A549 (cell line): ENCODE data around the gene TMEM51. TPM values are rescaled to one million over a fixed set of nuclear protein-coding genes. Genes with fewer than 3 reads are reported as not detected.

Experiments
- ATAC-seq, 2 experiments: fragments of 200-7000 bp in 1 of 2; fragments of >200 bp in 1 of 2; cut with Nextera tagmentation in 1 of 2; cut with Tn5 transposase in 1 of 2; 3 replicates each; pipeline versions ENCODE4 v1.8.0 to v1.9.1; 2018 to 2020; ENCODE audit warnings: mild to moderate bottlenecking in 1 of 2, moderate library complexity in 1 of 2
- CTCF ChIA-PET: fragments of 300-600 bp; sonication (Branson Sonifier 250); formaldehyde crosslinking; extraction: SDS; loops from one replicate; lab custom pipeline; 2021; ENCODE audit warnings: antibody characterized with exemption, inconsistent platforms; lab: Yijun Ruan, JAX
- POLR2A ChIA-PET: fragments of 350-600 bp; formaldehyde crosslinking; extraction: SDS; loops from one replicate; lab custom pipeline; 2021; ENCODE audit warnings: antibody characterized with exemption, inconsistent platforms; lab: Yijun Ruan, JAX
- DNase-seq, 2 experiments: peaks; one replicate each; pipeline versions ENCODE4 v3.0.0 to v3.0.0-alpha.2; 2011 to 2016; ENCODE audit warnings: low read depth in 1 of 2, low spot score in 1 of 2
- FAIRE-seq: peaks from 2 replicates; lab custom pipeline; 2011; peaks lifted over from hg19 to GRCh38; lab: Jason Lieb, UNC
- H3K27ac ChIP-seq, 2 experiments: fragments of >200 bp; sonication (Bioruptor Twin); formaldehyde crosslinking; 3 replicates each; pipeline ENCODE4 v1.5.1; 2016 to 2017
- H3K4me1 ChIP-seq: fragments of >200 bp; sonication (Bioruptor Twin); formaldehyde crosslinking; 3 replicates; pipeline ENCODE4 v1.6.1; 2016
- H3K4me2 ChIP-seq: fragments of >200 bp; sonication (Bioruptor Twin); formaldehyde crosslinking; 3 replicates; pipeline ENCODE4 v1.6.1; 2016
- H3K4me3 ChIP-seq: fragments of >200 bp; sonication (Bioruptor Twin); formaldehyde crosslinking; 3 replicates; pipeline ENCODE4 v1.5.1; 2016
- H3K9me3 ChIP-seq: fragments of >200 bp; sonication (Bioruptor Twin); formaldehyde crosslinking; 3 replicates; pipeline ENCODE4 v1.6.1; 2016
- CBX2 ChIP-seq: fragments of 200-600 bp; sonication (generic); IDR thresholded peaks from 2 replicates; pipeline ENCODE4 v1.6.1; 2016; ENCODE audit warnings: low read depth, mild to moderate bottlenecking, borderline replicate concordance
- CBX8 ChIP-seq: fragments of 200-600 bp; sonication (generic); IDR thresholded peaks from 2 replicates; pipeline ENCODE4 v1.6.1; 2016
- CHD2 ChIP-seq: fragments of 150-350 bp; IDR thresholded peaks from 2 replicates; pipeline ENCODE4 v1.6.1; 2014; ENCODE audit warnings: low read length; ENCODE audit not compliant: partially characterized antibody
- CHD4 ChIP-seq: fragments of 200-600 bp; sonication (generic); IDR thresholded peaks from 2 replicates; pipeline ENCODE4 v1.6.1; 2016; ENCODE audit warnings: antibody characterized with exemption, mild to moderate bottlenecking, borderline replicate concordance
- EHF ChIP-seq: fragments of 250-450 bp; sonication (Bioruptor Pico); IDR thresholded peaks from 2 replicates; pipeline ENCODE4 v1.5.0; 2020; ENCODE audit warnings: mild to moderate bottlenecking
- EHMT2 ChIP-seq: fragments of 200-600 bp; sonication (generic); IDR thresholded peaks from 2 replicates; pipeline ENCODE4 v1.6.1; 2016; ENCODE audit warnings: antibody characterized with exemption, low read depth, mild to moderate bottlenecking, moderate library complexity
- ESRRA ChIP-seq: fragments of 150-350 bp; IDR thresholded peaks from 2 replicates; pipeline ENCODE4 v1.6.1; 2014; ENCODE audit warnings: mild to moderate bottlenecking, low read length, borderline replicate concordance
- GATA3 ChIP-seq: IDR thresholded peaks from 2 replicates; pipeline ENCODE4 v1.6.1; 2012; ENCODE audit warnings: borderline replicate concordance
- HDAC2 ChIP-seq: fragments of 200-600 bp; sonication (generic); IDR thresholded peaks from 2 replicates; pipeline ENCODE4 v1.6.1; 2016
- HEYL ChIP-seq: fragments of 250-450 bp; sonication (Bioruptor Pico); IDR thresholded peaks from 2 replicates; pipeline ENCODE4 v1.8.0; 2021; ENCODE audit warnings: mild to moderate bottlenecking, moderate library complexity
- JUN ChIP-seq, 2 experiments: fragments of >200 bp; sonication (Bioruptor Twin); formaldehyde crosslinking; IDR thresholded peaks; 2 replicates in 1 of 2; 3 replicates in 1 of 2; pipeline ENCODE4 v1.6.1; 2016 to 2017
- JUNB ChIP-seq: fragments of >200 bp; sonication (Bioruptor Twin); formaldehyde crosslinking; IDR thresholded peaks from 2 replicates; pipeline ENCODE4 v1.6.1; 2016
- KDM1A ChIP-seq: fragments of 200-600 bp; sonication (generic); IDR thresholded peaks from 2 replicates; pipeline ENCODE4 v1.6.1; 2016; ENCODE audit warnings: low read depth, mild to moderate bottlenecking
- KDM5A ChIP-seq: fragments of 200-600 bp; sonication (generic); IDR thresholded peaks from 2 replicates; pipeline ENCODE4 v1.6.1; 2016; ENCODE audit warnings: antibody characterized with exemption, mild to moderate bottlenecking
- MAFK ChIP-seq: fragments of 450-650 bp; IDR thresholded peaks from 2 replicates; pipeline ENCODE4 v1.6.1; 2014; ENCODE audit not compliant: partially characterized antibody
- MYC ChIP-seq: IDR thresholded peaks from 2 replicates; pipeline ENCODE4 v1.6.1; 2012; ENCODE audit warnings: mild to moderate bottlenecking, inconsistent platforms, low read length, improper control_type of control experiment, borderline replicate concordance
- NFE2L2 ChIP-seq: fragments of 150-350 bp; conservative IDR thresholded peaks from 2 replicates; pipeline ENCODE4 v1.6.1; 2014; ENCODE audit warnings: low read length
- POLR2A ChIP-seq: IDR thresholded peaks from 2 replicates; pipeline ENCODE4 v1.6.1; 2012; ENCODE audit warnings: mild to moderate bottlenecking, low read length
- POLR2AphosphoS2 ChIP-seq: conservative IDR thresholded peaks from 2 replicates; pipeline ENCODE4 v1.6.1; 2012; ENCODE audit warnings: low read length, improper control_type of control experiment, inconsistent platforms
- RARB ChIP-seq: fragments of 250-450 bp; sonication (Bioruptor Pico); IDR thresholded peaks from 2 replicates; pipeline ENCODE4 v1.8.0; 2021; ENCODE audit warnings: mild to moderate bottlenecking, moderate library complexity
- RCOR1 ChIP-seq: fragments of 150-350 bp; IDR thresholded peaks from 2 replicates; pipeline ENCODE4 v1.6.1; 2014; ENCODE audit warnings: antibody characterized with exemption, low read length, low read depth
- SMC3 ChIP-seq: fragments of >200 bp; sonication (Bioruptor Twin); formaldehyde crosslinking; IDR thresholded peaks from 3 replicates; pipeline ENCODE4 v1.6.1; 2018; ENCODE audit warnings: inconsistent platforms
- SREBF2 ChIP-seq: fragments of 450-650 bp; IDR thresholded peaks from 2 replicates; pipeline ENCODE4 v1.6.1; 2014; ENCODE audit warnings: mild to moderate bottlenecking, moderate library complexity
- TFCP2L1 ChIP-seq: fragments of 250-450 bp; sonication (Bioruptor Pico); IDR thresholded peaks from 2 replicates; pipeline ENCODE4 v1.5.0; 2021; ENCODE audit warnings: mild to moderate bottlenecking
- ZFP36 ChIP-seq: fragments of 450-650 bp; IDR thresholded peaks from 2 replicates; pipeline ENCODE4 v1.6.1; 2014; ENCODE audit warnings: borderline replicate concordance; ENCODE audit not compliant: partially characterized antibody
- WGBS: methylation state at CpG from one replicate; pipeline ENCODE4 v1.1.6; 2017; ENCODE audit errors: missing lambda C conversion rate; 5-methylcytosine and 5-hydroxymethylcytosine counted together
- polyA plus RNA-seq, 4 experiments: library from polyadenylated mRNA; depleted of rRNA in 3 of 4; stranded (reverse); fragments of >200 nt; fragmentation: RNase III in 1 of 4; extraction: RNeasy Plus Mini Kit Qiagen cat#74134 plus additional on column Dnase treatment in 1 of 4; gene quantifications; 2 replicates in 3 of 4; 3 replicates in 1 of 4; pipeline ENCODE4 v1.2.3, GENCODE V29; 2011 to 2017
- TF ChIP-seq, protein P1 (sequence below): fragments of 250-450 bp; sonication (Bioruptor Pico); IDR thresholded peaks from 2 replicates; pipeline ENCODE4 v1.5.0; 2021; ENCODE audit warnings: mild to moderate bottlenecking, moderate library complexity, borderline replicate concordance
- TF ChIP-seq, protein P2 (sequence below): IDR thresholded peaks from 2 replicates; pipeline ENCODE4 v1.6.1; 2012
- TF ChIP-seq, protein P3 (sequence below): fragments of >200 bp; sonication (Bioruptor Twin); formaldehyde crosslinking; IDR thresholded peaks from 2 replicates; pipeline ENCODE4 v1.6.1; 2016

Gene TMEM51
- polyA plus RNA-seq, 2 of the 4 experiments (the other 2 are of a cell fraction) = 20.0 to 22.8 TPM

DNA sequence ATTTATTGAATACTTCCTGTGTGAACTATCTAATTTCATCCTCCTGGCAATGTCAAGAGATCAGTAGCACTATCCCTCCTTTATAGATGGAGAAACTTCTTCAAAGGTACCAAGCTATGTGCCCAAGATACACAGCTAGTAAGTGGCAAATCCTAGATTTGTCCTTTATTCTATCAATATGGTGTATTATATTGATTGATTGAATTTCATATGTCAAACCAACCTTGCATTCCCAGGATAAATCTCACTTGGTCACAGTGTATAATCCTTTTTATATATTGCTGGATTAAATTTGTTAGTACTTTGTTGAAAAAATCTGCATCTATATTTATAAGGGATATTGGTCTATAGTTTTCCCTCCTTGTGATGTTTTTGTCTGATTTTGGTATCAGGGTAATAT lies 48.8 kb upstream of the TMEM51 start:
- H3K27ac ChIP-seq = no peak overlapping the region

DNA sequence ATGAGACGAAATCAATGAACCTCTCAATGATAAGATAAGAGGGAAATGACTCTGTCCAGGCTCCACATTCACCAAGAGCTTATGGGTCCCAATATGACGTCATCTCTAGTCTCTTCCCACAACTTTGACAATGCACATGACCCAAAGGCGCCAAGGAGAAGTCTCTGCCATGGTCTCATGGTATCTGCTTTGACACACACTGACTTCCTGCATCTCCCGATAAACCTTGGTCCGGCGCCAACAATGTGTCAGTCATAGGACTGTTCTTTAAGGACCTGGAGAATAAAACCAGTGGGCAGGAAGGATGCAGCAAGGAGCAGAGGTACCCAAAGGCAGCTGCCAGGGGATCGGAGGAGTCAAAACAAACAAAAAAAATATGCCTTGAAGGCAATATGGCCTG lies 46.9 kb upstream of the TMEM51 start:
- POLR2A ChIA-PET = no interaction called here

More for the DNA sequence above, 48.8 kb upstream of the TMEM51 start:
- no peaks in the 10 kb centered on the region for H3K4me1 ChIP-seq
- FAIRE-seq = no peak
- H3K9me3 ChIP-seq = no peaks in the 10 kb centered on the region
- H3K4me2 ChIP-seq = no peak overlapping the region
- no peak for DNase-seq
- no peak for ATAC-seq
- CTCF ChIA-PET = interaction anchor here (1.3 to 1.4 kb wide), 2 partner anchors 24 to 35 kb away, joined by 3 to 4 read pairs; no protein-coding TSS in a partner anchor
- POLR2A ChIA-PET = no interaction called here
- TF ChIP-seq GATA3 (no peak), TFCP2L1 (no peak), ESRRA (no peak), EHF (CRISPR knock-in tag) (no peak)
- no peak overlapping the region for H3K4me3 ChIP-seq

DNA sequence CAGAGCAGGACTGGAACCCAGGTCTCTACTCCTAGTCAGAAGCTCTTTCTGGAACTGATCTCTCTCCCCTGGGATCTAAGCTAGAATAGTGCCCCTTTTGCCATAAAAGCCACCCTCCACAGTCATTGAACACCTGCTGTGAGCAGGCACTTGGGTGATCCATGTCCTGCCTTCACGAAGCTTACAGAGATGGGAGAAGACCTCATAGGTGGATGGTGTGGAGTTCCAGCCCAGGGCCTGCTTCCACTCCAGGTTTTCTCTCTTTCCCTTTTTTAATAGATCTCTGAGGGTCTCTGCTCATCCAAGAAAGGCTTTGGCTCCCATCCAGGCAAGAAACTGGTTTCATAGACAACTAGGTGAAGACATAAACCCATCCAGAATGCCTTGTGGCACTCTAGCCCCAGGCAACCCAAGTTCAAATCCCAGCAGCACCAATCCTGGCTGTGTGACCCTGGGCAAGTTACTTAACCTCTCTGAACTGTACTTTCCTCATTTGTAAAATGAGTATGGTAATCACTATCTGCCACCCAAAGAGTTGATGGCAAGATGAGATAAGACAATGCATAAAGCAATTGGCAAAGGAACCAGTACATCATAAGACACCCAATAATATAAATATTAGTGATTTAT lies 46.4 kb upstream of the TMEM51 start:
- Histone ChIP-seq H3K4me2 (no peak overlapping the region), H3K4me1 (no peaks in the 10 kb centered on the region), H3K9me3 (no peaks in the 10 kb centered on the region), H3K4me3 (no peak overlapping the region), H3K27ac (no peak overlapping the region)
- FAIRE-seq (no peak), DNase-seq (no peak), ATAC-seq (no peak; a peak in 1 of 6 replicates)
- CTCF ChIA-PET = interaction anchor here (1.0 kb wide), 1 partner anchor 60 kb away, joined by 3 read pairs; no protein-coding TSS in a partner anchor
- 50% methylated on average over 1 of the region's 1 CpG for WGBS
- POLR2A ChIA-PET = no interaction called here
- TF ChIP-seq ZFP36 (no peak), MAFK (no peak), JUNB (no peak), HEYL (CRISPR knock-in tag) (no peak), CBX2 (no peak), EHMT2 (no peak), SREBF2 (no peak), CHD4 (no peak), POLR2A (no peak), NFE2L2 (no peak), ESRRA (no peak)
- TF ChIP-seq, protein P1, sequence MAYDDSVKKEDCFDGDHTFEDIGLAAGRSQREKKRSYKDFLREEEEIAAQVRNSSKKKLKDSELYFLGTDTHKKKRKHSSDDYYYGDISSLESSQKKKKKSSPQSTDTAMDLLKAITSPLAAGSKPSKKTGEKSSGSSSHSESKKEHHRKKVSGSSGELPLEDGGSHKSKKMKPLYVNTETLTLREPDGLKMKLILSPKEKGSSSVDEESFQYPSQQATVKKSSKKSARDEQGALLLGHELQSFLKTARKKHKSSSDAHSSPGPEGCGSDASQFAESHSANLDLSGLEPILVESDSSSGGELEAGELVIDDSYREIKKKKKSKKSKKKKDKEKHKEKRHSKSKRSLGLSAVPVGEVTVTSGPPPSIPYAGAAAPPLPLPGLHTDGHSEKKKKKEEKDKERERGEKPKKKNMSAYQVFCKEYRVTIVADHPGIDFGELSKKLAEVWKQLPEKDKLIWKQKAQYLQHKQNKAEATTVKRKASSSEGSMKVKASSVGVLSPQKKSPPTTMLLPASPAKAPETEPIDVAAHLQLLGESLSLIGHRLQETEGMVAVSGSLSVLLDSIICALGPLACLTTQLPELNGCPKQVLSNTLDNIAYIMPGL (CRISPR knock-in tag) = no peak

More for the DNA sequence above, 46.9 kb upstream of the TMEM51 start:
- WGBS = 52% methylated on average over 7 of the region's 7 CpGs
- no peak for ATAC-seq
- H3K4me1 ChIP-seq = no peaks in the 10 kb centered on the region
- FAIRE-seq = no peak
- DNase-seq = no peak
- no peak overlapping the region for H3K4me2 ChIP-seq
- TF ChIP-seq, protein P2, sequence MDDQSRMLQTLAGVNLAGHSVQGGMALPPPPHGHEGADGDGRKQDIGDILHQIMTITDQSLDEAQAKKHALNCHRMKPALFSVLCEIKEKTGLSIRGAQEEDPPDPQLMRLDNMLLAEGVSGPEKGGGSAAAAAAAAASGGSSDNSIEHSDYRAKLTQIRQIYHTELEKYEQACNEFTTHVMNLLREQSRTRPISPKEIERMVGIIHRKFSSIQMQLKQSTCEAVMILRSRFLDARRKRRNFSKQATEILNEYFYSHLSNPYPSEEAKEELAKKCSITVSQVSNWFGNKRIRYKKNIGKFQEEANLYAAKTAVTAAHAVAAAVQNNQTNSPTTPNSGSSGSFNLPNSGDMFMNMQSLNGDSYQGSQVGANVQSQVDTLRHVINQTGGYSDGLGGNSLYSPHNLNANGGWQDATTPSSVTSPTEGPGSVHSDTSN = no peak
- no peak for TF ChIP-seq HDAC2
- no peak for TF ChIP-seq POLR2AphosphoS2
- TF ChIP-seq KDM5A = no peak
- no peak for TF ChIP-seq CHD2
- no peak for TF ChIP-seq SREBF2
- no peak for TF ChIP-seq CBX8
- TF ChIP-seq MYC = no peak
- TF ChIP-seq EHMT2 = no peak
- no peak for TF ChIP-seq RCOR1
- no peak for TF ChIP-seq SMC3
- no peak for TF ChIP-seq ZFP36
- TF ChIP-seq JUNB = no peak
- TF ChIP-seq KDM1A = no peak
- no peak for TF ChIP-seq JUN (IDR thresholded peaks at IDR 0.05)
- TF ChIP-seq RARB = no peak
- TF ChIP-seq, protein P3, sequence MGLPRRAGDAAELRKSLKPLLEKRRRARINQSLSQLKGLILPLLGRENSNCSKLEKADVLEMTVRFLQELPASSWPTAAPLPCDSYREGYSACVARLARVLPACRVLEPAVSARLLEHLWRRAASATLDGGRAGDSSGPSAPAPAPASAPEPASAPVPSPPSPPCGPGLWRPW = no peak
- no peak for TF ChIP-seq CBX2
- no peak for TF ChIP-seq HEYL (CRISPR knock-in tag)
- H3K9me3 ChIP-seq = no peaks in the 10 kb centered on the region
- no peak overlapping the region for H3K27ac ChIP-seq
- no peak overlapping the region for H3K4me3 ChIP-seq
- CTCF ChIA-PET = no interaction called here
